HG02938 (cell line): ENCODE results near the gene ANGPTL7.
"Not testable (repeated sequence)": the region's sequence is repeated elsewhere in the genome, so short reads cannot be mapped to it uniquely, and the experiment has no call there.

Experiments
- ATAC-seq: cut with Tn5 transposase; IDR thresholded peaks from one replicate; pipeline ENCODE4 v1.9.1; 2021; ENCODE audit warnings: mild to moderate bottlenecking, moderate library complexity; ENCODE audit not compliant: unreplicated experiment

ANGPTL7 gene

DNA sequence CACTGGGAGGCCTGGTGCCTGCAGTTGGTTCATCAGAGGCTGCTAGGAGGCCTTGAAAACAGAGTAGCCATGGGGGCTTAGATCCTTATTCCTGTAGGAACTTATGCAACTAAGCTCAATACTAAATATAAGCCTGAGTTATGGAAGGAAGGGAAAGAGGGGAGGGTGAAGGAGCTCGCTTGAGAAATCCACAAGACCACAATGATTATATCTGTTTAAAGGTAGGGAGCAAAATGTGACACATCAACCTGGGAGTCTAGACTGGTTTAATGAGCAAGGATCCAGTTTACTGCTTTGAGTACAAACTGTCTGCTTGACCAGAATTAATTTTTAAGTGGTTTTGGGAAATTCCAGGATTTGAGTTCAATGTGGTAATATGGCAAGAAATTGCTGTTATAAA lies 20.4 kb upstream of the ANGPTL7 start:
- no peak for ATAC-seq

- ATAC-seq = no peak
These were observed 20.0 kb upstream of the ANGPTL7 start for GRCh38 chr1:11169202-11169601.

- ATAC-seq = no peak
These were observed 19.1 kb upstream of the ANGPTL7 start for GRCh38 chr1:11170102-11170501.

GRCh38 chr1:11174261-11174942 lies 14.8 kb upstream of the ANGPTL7 start:
- ATAC-seq = no peak

GRCh38 chr1:11175461-11175860 lies 13.7 kb upstream of the ANGPTL7 start:
- ATAC-seq = no peak

GRCh38 chr1:11176081-11176706 lies 13.0 kb upstream of the ANGPTL7 start:
- ATAC-seq = no peak

- no peak for ATAC-seq
These were observed 10.8 kb upstream of the ANGPTL7 start for GRCh38 chr1:11178021-11179015.

GRCh38 chr1:11179125-11179524 lies 10.0 kb upstream of the ANGPTL7 start:
- no peak for ATAC-seq

DNA sequence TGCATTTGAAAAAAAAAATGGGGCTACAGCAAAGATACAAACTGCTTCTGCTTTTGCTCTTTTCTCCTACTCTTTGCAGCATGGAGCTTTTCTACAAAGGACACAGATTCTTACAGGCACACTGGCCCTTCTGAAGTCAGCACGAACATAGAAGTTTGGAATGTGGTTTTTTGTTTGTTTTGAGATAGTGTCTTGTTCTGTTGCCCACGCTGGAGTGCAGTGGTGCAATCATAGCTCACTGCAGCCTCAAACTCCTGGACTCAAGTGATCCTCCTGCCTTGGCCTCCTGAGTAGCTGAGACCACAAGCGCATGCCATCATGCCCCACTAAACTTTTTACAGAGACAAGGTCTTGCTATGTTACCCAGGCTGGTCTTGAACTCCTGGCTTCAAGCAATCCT lies 9.4 kb upstream of the ANGPTL7 start:
- ATAC-seq = not testable (repeated sequence)

GRCh38 chr1:11180342-11180744 lies 8.8 kb upstream of the ANGPTL7 start:
- ATAC-seq = no peak

DNA sequence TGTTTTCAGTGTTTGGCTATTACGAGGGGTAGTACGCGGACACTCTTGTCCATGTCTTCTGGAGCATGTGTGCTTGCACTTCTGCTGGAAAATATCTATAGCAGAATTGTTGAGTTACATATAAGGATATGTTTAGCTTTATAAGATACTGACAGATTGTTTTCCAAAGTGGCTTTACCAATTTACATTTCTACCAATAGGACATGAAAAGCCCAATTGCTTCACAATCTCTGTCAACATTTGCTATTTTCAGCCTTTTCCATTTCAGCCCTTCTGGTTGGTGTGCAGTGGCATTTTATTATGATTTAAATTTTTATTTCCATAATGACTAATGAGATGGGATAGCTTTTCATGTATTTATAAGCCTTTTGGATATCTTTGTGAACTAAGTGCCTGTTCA lies 6.3 kb upstream of the ANGPTL7 start:
- ATAC-seq = no peak

DNA sequence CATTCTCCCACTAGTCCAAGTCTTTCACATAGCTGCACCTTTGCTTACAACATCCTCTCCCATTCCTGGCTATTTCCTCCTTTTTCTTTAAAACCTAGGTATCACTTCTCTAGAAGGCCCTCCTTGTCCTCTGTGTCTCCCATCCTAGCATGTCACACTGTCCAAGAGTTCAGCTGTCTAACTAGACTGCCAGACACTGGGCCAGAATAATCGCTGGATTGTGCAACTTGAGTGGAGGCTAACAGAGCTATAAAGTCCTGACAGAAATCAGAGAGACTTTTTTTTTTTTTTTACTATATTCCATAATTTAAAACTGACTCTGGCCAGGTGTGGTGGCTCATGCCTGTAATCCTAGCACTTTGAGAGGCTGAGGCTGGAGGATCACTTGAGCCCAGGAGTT lies 4.2 kb upstream of the ANGPTL7 start:
- ATAC-seq = no peak

DNA sequence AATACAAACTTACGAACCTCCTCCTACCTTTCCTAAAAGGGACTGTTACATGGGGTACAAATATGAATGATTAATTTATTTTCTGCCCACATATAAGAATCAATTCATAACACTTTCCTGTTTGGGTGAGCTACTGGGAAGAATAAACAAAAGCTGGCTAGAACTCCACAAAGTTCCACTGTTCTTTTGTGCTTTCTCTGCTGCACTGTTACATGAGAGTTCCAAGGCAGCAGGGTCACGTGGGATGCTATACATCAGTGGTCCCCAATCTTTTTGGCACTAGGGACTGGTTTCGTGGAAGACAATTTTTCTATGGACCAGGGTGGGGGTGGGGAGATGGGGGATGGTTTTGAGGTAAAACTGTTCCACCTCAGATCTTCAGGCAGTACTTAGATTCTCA lies 2.2 kb upstream of the ANGPTL7 start:
- ATAC-seq = no peak

DNA sequence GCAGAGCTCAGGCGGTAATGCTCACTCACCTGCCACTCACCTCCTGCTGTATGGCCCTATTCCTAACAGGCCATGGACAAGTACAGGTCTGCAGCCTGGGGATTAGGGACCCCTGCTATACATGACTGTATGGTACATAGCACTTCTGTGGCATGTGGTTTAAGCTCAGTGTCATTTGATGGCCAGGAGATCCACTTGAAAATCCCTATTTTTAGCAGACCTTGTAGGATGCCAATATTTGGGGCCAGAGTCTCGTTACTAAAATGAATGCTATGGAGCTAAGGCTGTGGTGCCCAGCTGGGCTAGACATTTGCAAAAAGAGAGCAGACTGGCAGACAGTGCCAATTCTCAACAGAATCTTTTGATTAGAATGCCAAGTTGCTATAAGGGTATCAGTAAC lies 1.7 kb upstream of the ANGPTL7 start:
- ATAC-seq = no peak

GRCh38 chr1:11187931-11188330 lies 1.2 kb upstream of the ANGPTL7 start:
- ATAC-seq = no peak

DNA sequence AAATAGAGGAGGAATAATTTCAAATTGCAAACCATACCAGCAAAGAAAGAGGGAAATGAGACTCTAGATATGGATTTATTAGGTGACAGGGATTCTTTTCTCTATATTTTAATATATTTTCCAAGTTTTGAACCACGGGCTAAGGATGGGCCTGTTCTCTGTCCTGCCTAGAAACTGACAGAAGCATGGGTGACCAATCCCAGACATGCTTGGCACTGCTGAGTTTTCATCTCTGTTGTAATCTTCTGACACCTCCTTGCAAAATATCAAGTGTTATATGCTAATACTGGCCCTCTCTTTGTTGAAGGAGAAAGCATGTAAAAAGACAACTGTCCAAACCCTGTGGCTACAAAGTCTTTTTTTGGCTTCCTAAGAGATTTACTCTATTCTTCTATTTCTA lies 774 bp upstream of the ANGPTL7 start:
- ATAC-seq = no peak

DNA sequence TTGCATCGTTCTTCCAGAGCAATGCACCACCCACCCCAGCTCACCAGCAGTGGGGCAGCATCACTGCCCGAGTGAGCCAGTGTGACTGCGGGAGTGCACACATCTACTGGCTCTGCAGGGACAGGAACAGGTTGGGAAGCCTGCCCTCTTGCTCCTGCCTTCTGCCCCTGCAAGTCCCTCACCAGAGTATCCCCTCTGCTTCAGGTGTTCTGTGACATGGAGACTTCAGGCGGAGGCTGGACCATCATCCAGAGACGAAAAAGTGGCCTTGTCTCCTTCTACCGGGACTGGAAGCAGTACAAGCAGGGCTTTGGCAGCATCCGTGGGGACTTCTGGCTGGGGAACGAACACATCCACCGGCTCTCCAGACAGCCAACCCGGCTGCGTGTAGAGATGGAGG lies 4.2 kb downstream of the ANGPTL7 start:
- ATAC-seq = no peak

- no peak for ATAC-seq
These were observed 5.4 kb downstream of the ANGPTL7 start for GRCh38 chr1:11194407-11195176.

- no peak for ATAC-seq
These were observed 7.8 kb downstream of the ANGPTL7 start for GRCh38 chr1:11196945-11197344.

DNA sequence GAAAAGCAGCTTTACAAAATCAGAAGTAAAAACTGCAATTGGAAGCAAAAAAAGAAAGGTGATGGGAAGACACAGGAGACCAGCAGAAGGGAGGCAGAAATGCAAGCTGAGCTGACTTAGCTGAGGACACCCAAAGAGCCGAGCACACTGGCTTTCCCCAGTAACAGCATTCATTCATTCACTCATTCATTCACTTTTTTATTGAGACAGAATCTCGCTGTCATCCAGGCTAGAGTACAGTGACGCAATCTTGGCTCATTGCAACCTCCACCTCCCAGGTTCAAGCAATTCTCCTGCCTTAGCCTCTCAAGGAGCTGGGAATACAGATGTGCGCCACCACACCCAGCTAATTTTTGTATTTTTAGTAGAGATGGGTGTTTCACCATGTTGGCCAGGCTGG lies 8.2 kb downstream of the ANGPTL7 start:
- ATAC-seq = no peak

DNA sequence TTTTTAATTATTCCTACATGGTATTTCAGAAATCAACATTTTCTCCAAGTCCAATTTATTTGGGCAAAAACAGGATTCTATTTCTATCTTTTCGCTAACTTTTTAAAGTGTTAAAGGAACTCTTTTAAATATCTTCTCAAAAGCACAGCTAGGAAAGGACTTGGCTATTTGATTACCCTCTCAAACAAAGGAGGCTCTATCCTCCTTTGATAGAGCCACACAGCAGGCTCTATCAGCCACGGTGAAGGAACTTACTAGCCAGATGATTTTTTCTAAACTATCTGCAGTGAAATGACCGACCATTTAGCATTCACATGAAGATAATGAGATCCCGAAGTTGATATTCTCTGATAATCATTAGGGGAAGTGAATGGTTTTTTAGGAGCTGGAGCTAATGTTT lies 9.1 kb downstream of the ANGPTL7 start:
- no peak for ATAC-seq
